ENCODE results near the gene TUBB6.

The TUBB6 gene

DNA sequence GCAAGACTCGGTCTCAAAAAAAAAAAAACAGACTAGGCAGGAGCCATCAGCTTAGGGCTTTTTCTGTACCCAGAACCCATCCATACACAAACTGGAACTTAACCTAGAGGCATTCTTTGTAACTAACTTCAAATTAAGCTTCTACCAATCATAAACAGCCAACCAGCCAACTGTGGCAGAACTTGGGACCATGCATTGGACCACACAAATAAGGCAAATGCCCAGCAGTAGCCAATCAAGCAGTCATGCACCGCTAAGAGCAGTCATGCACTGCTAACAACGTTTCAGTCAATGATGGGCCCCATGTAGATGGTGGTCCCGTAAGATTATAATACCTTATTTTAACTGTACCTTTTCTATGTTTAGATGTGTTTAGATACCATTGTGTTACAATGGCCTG lies 22.7 kb downstream of the TUBB6 start:
- no peak for TF ChIP-seq GATA2 (IDR thresholded peaks at IDR 0.05; ENCODE audit: low read depth, low read length)

DNA sequence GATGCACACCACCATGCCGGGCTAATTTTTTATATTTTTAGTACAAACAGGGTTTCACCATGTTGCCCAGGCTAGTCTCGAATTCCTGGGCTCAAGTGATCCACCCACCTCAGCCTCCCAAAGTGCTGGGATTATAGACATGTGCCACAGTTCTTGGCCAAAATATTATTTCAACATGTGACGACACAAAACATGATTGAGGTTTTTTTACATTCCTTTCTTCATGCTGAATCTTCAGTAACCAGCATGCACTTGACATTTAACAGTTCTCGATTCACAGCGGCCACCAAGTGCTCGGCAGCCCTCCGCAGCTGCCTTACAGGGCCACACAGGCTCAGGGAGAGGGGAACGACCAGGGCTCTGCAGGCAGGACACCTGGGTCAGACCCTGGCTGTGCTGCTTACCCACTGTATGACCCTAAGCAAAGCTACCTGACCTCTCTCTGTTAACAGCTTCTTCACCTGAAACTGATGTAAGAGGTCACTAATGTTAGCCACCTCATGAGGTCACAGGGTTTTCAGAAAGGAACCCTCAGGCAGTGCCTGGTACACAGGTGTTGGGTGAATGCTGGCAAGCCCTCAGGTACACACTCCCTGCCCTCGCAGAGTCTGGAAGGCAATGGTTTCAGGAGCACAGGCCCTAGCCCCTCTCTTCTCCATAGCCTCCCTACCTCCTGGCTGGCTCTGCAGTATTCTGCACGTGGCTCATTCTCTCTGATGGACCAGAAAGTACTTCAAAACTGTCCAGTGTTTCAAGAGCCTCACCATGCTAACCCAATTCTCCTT lies 25.7 kb downstream of the TUBB6 start:
- TF ChIP-seq GATA3 (IDR thresholded peaks at IDR 0.05; ENCODE audit: low read depth, low read length) (no peak), GATA2 (IDR thresholded peaks at IDR 0.05; ENCODE audit: low read depth, low read length) (no peak)

DNA sequence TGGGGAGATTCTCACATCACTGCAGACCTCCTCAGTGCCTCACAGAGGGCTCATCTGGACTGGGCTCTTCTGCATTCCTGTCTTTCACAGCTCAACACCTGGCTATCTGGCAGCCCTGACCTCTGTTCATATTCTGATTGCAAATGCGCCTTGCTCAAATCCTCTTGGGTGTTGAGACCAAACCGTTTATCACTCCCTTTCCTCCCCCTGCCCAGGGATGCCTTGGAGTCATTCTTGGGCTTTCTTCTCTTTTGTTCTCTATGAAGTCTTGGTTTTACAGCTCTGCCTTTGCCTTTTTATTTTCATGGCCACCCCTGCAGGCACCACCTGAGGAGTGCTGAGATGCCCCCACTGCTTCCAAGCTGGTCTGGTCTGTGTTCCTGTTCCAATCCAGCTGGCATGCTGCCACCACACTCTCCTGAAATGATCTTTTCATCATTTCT lies 26.3 kb downstream of the TUBB6 start:
- TF ChIP-seq GATA2 (IDR thresholded peaks at IDR 0.05; ENCODE audit: low read depth, low read length): no peak
- TF ChIP-seq GATA3 (IDR thresholded peaks at IDR 0.05; ENCODE audit: low read depth, low read length): no peak

DNA sequence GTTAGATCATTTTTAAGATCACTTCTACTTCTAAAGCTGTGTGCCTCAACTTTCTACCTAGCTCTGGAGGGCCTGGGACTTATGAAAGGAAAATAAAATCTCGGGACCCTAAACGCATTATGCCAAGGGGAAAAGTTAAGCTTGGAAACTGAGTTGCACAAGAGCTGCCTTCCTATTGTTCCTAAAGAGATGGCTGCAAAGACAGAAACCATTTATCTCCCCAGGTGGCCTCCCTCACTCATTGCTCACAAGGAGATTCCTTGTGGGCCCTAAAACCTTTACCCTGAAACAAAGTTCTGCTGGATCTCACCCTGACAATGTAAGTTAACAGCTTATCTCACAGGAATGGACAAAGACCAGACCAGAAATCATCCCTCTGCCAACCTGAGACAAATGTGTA lies 26.8 kb downstream of the TUBB6 start:
- TF ChIP-seq GATA2 (IDR thresholded peaks at IDR 0.05; ENCODE audit: low read depth, low read length) (no peak), GATA3 (IDR thresholded peaks at IDR 0.05; ENCODE audit: low read depth, low read length) (no peak)

DNA sequence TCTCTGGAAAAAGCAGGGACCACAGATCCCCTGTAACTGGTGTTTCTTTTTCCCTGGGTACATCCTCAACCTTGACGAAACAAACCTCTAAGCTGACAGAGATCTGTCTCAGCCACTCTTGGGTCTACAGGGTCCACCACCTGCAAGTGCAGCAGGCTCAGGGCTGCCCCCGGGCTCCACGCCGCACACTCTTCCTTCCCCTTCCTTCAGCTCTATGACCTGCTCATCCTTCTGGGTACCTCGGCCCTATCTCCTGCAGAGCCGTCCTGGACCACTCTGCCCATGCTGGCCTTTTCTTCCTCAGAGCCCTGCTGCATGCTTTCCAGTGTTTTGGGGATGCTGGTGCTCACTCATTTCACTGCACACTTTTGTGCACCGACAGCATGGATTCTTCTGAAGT lies 27.5 kb downstream of the TUBB6 start:
- no peak for TF ChIP-seq GATA3 (IDR thresholded peaks at IDR 0.05; ENCODE audit: low read depth, low read length)
- TF ChIP-seq GATA2 (IDR thresholded peaks at IDR 0.05; ENCODE audit: low read depth, low read length): no peak

DNA sequence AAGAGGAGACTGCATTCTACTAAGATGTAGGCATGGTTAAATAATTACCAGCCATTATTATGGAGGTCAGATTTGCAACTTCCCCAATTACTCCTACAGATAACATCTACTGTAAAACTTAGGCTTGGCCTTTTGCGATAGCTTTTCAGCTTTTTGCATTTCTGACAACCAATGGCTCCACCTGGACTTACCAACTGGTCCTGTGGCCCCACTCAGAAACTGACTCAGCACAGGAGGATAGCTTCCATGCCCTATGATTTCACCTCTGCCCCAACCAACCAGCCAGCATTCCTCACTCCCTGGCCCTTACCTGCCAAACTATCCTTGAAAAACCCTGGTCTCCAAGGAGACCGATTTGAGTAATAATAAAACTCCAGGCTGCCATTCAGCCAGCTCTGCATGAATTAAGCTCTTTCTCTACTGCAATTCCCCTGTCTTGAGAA lies 28.2 kb downstream of the TUBB6 start:
- TF ChIP-seq GATA2 (IDR thresholded peaks at IDR 0.05; ENCODE audit: low read depth, low read length) (no peak), GATA3 (IDR thresholded peaks at IDR 0.05; ENCODE audit: low read depth, low read length) (no peak)

DNA sequence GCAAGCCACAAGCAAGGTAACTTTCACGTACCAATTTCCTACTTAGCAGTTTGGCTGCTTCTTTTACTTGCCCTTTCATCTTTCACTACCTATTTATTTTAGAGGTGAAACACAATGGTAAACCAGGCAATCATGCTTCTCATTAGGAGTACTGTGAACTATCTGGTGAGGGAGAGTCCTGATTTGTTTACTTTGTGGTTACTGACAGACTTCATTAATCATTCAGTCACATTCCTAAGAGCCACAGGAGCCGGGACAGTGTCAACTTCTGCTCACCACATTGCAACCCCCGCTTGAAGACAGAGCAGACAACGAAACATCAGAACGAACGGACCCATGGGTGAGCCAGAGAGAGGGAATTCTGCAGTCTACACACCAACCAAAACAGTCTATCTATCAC lies 28.8 kb downstream of the TUBB6 start:
- no peak for TF ChIP-seq GATA2 (IDR thresholded peaks at IDR 0.05; ENCODE audit: low read depth, low read length)
- TF ChIP-seq GATA3 (IDR thresholded peaks at IDR 0.05; ENCODE audit: low read depth, low read length): no peak

DNA sequence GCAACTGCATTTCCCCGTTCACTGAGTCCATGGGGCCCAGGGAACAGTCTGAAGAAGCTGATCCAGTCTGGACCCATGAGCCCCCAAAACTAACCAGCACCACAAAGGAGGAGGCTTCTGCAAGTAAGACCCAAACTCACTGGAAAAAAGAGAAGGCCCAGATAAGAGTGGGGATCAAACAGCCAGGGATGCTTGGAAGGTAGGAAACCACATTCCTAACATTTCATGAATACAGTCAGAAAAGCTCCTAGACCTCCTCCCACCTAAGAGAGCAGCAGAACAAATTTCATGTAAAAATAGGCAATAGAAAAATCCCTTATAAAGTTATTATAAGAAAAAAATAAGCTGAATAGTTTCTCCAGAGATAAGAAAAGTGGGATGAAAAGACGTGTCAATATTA lies 30.3 kb downstream of the TUBB6 start:
- TF ChIP-seq GATA3 (IDR thresholded peaks at IDR 0.05; ENCODE audit: low read depth, low read length): no peak

DNA sequence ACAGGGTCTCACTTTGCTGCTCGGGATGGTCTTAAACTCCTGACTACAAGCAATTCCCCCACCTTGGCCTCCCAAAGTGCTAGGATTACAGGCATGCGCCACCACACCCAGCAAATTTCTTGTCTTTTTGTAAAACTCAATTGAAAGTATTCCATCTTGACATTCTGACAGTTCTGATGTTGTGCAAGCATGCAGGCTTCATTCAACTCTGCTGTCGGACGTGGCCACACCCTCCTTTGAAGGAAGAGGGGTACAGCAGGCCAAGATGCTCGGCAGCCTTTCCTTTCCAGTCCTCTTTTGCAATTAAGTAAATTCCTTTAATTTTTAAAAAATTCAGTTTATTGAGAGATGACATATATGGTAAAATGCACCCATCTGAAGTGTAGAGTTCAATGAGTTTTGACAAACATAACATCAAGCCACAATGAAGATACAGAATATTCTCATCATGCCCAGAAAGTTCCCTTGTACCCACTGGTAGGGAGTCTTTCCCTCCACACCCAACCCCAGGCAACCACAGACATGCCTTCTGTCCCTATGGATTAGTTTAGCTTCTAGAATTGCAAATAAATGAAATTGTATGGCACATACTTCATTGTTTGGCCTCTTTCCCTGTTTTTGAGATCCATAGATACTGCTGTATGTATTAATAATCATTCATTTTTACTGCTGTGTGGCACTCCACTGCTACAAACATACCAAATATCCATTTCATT lies 33.1 kb downstream of the TUBB6 start:
- TF ChIP-seq GATA2 (IDR thresholded peaks at IDR 0.05; ENCODE audit: low read depth, low read length): no peak
- TF ChIP-seq GATA3 (IDR thresholded peaks at IDR 0.05; ENCODE audit: low read depth, low read length): no peak

DNA sequence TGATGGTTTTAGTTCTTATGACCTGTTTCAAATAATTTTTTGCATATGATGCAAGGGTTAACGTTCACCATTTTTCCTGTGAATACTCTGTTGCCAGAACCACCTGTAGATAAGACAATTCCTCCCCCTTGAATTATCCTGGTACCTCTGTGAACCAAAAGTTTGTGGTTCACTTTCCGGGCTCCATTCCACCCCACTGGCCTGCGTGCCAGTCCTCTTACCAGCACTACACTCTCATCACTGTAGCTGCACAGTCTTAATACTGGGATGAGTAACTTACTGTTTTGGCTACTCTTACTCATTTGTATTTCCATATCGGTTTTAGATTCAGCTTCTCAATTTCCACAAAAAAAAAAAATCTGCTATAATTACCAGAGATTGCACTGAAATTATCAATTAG lies 34.6 kb downstream of the TUBB6 start:
- TF ChIP-seq GATA3 (IDR thresholded peaks at IDR 0.05; ENCODE audit: low read depth, low read length): no peak
- TF ChIP-seq GATA2 (IDR thresholded peaks at IDR 0.05; ENCODE audit: low read depth, low read length): no peak

DNA sequence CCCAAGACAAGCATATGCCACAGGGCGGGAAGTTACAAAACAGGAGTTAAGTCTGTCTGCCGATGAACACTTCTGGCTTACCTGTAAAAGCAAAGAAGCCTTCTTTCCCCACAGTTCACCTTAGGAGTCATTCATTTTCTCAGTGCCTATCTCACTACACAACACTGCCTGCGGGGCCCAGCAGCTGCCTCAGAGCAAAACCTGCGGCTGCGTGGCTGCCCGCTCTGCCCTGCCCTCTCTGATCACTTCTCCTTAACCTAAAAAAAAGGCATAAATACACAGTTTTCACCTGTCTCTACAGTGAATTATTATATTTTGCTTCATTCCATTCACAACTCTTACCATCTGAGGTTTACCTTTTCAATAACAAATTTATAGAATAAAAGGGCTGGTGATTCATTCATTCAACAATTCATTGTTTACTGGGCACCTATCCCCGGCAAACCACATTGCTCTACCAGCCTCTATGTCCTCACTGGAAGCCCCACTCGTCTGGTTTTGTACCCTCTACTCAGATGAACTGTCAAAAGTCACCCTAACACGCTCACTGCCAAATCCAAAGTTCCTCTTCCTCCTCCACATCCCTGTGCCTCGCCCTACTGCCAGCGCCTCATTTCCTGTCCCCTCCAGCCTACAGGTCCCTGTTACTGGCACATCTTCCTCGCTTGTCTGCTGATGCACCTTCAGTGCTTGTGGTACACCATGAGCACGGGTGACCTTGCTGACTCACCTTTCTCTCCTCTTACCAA lies 37.6 kb downstream of the TUBB6 start:
- TF ChIP-seq GATA2 (IDR thresholded peaks at IDR 0.05; ENCODE audit: low read depth, low read length) (no peak), GATA3 (IDR thresholded peaks at IDR 0.05; ENCODE audit: low read depth, low read length) (no peak)

DNA sequence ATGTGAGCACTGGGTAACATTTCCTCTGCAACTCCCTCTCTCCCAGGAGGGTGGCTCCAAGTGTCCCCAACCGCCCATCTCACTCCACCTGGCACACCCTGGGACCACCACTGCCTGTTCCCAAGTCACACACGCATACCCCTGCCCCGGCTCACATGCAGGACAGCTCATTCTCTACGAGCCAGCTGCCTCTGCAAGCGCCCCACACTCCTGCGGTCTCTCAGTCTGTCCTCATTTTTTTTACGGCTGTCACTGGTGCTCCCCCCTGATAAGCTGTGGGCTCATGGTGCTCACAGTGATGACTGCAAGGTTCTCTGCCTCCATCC lies 38.2 kb downstream of the TUBB6 start:
- no peak for TF ChIP-seq GATA2 (IDR thresholded peaks at IDR 0.05; ENCODE audit: low read depth, low read length)
- TF ChIP-seq GATA3 (IDR thresholded peaks at IDR 0.05; ENCODE audit: low read depth, low read length): no peak

DNA sequence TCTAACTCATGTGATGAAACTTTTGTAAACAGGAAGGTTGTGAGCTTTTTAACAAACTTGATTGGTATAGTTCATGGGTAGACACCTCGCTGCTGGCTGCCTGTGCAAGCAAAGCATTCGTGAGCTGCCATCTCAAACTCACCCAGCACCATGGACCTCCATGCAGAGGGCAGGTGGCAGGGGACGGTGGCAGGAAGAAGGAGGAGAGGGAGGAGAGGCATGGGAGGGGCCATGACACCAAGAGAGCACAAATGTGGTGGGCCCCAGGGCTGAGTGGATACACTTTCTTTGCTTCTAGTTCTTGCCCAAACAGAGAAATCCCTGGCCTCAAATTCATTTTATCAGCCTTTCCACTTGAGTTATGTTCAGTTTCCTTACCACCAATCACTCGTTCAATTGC lies 39.9 kb downstream of the TUBB6 start:
- no peak for TF ChIP-seq GATA2 (IDR thresholded peaks at IDR 0.05; ENCODE audit: low read depth, low read length)

DNA sequence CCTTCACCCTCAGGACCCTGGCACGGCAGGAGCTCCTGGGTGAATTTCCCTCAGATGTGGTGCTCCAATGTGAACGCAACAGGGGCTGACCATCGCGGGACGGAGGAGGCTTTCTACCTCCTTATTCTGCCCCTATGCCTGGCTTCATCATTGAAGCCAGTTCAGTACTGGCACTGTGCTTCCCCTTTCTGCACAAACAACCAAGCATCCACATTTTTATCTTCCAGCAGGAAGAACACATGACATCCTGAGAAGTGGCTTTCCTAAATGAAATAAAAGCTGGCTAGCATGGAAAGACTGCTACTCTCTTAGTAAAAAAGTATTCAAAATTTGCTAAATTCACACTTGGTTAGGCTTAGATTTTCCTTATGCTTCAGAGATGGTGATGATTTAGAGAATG lies 44.1 kb downstream of the TUBB6 start:
- no peak for TF ChIP-seq GATA2 (IDR thresholded peaks at IDR 0.05; ENCODE audit: low read depth, low read length)
- TF ChIP-seq GATA3 (IDR thresholded peaks at IDR 0.05; ENCODE audit: low read depth, low read length): no peak

DNA sequence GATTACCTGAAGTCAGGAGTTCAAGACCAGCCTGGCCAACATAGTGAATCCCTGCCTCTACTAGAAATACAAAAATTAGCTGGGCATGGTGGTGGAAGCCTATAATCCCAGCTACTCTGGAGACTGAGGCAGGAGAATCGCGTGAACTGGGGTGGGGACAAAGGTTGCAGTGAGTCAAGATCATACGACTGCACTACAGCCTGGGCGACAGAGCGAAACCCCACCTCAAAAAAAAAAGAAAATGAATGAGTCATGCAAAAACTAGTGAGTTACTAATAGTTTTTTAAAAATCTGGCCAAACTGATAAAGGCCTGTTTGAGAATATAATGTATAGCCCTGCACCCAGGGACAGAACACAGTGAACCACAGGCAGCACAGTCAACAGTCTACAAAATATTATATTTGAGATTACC lies 51.5 kb downstream of the TUBB6 start:
- TF ChIP-seq GATA3 (IDR thresholded peaks at IDR 0.05; ENCODE audit: low read depth, low read length) (no peak), GATA2 (IDR thresholded peaks at IDR 0.05; ENCODE audit: low read depth, low read length) (no peak)

Data from SH-SY5Y (cell line).